Keratinocyte (primary cell): ENCODE data around the gene AIFM3. TPM values are rescaled to one million over a fixed set of nuclear protein-coding genes. Genes with fewer than 3 reads are reported as not detected.

Experiments used
- DNase-seq: peaks from one replicate; pipeline ENCODE4 v3.0.0-alpha.2; 2011; ENCODE audit warnings: low read depth, missing footprints, low spot score
- FAIRE-seq: peaks from 2 replicates; lab custom pipeline; 2011; peaks lifted over from hg19 to GRCh38; lab: Jason Lieb, UNC
- H2AFZ ChIP-seq: 2 replicates; pipeline ENCODE4 v1.6.0; 2012; ENCODE audit warnings: low read length, control low read depth, inconsistent platforms; ENCODE audit not compliant: control insufficient read depth
- H3K27ac ChIP-seq: 2 replicates; pipeline ENCODE4 v1.5.1; 2011; ENCODE audit warnings: low read length; ENCODE audit not compliant: control insufficient read depth, insufficient read depth
- H3K27me3 ChIP-seq: 3 replicates; pipeline ENCODE4 v1.6.0; 2011; ENCODE audit warnings: low read length; ENCODE audit not compliant: control insufficient read depth, insufficient read depth; ENCODE audit errors: extremely low read depth
- H3K36me3 ChIP-seq, 2 experiments: 2 replicates in 1 of 2; 3 replicates in 1 of 2; pipeline ENCODE4 v1.5.1; 2011; ENCODE audit warnings: low read length in 2 of 2, mild to moderate bottlenecking in 1 of 2; ENCODE audit not compliant: control insufficient read depth in 2 of 2, insufficient read depth in 2 of 2; ENCODE audit errors: extremely low read depth in 1 of 2
- H3K4me1 ChIP-seq: 3 replicates; pipeline ENCODE4 v1.5.1; 2011; ENCODE audit warnings: low read length; ENCODE audit not compliant: control insufficient read depth, insufficient read depth; ENCODE audit errors: extremely low read depth
- H3K4me2 ChIP-seq: 3 replicates; pipeline ENCODE4 v1.6.0; 2011; ENCODE audit warnings: low read depth, low read length; ENCODE audit not compliant: control insufficient read depth, insufficient read depth; ENCODE audit errors: extremely low read depth
- H3K4me3 ChIP-seq, 3 experiments: fragments of 200-600 bp in 1 of 3; sonication (generic) in 1 of 3; 2 replicates in 2 of 3; 3 replicates in 1 of 3; pipeline ENCODE4 v1.5.1; 2011 to 2016; ENCODE audit warnings: low read length in 3 of 3, mild to moderate bottlenecking in 3 of 3, control low read depth in 2 of 3, inconsistent platforms in 1 of 3, low read depth in 1 of 3, mixed read lengths in 1 of 3, mixed run types in 1 of 3, moderate library complexity in 1 of 3; ENCODE audit not compliant: control insufficient read depth in 2 of 3, insufficient read depth in 2 of 3; ENCODE audit errors: extremely low read depth in 1 of 3
- H3K79me2 ChIP-seq: 2 replicates; pipeline ENCODE4 v1.6.0; 2012; ENCODE audit warnings: low read length; ENCODE audit not compliant: control insufficient read depth, insufficient read depth
- H3K9ac ChIP-seq: 3 replicates; pipeline ENCODE4 v1.6.0; 2011; ENCODE audit warnings: low read length; ENCODE audit not compliant: control insufficient read depth, insufficient read depth; ENCODE audit errors: extremely low read depth
- H3K9me1 ChIP-seq: 3 replicates; pipeline ENCODE4 v1.6.0; 2011; ENCODE audit warnings: low read length; ENCODE audit not compliant: control insufficient read depth, insufficient read depth; ENCODE audit errors: extremely low read depth
- H3K9me3 ChIP-seq: 2 replicates; pipeline ENCODE4 v1.5.1; 2012; ENCODE audit warnings: low read depth, low read length; ENCODE audit not compliant: control insufficient read depth
- H4K20me1 ChIP-seq: 3 replicates; pipeline ENCODE4 v1.6.0; 2011; ENCODE audit warnings: low read length; ENCODE audit not compliant: control insufficient read depth, insufficient read depth; ENCODE audit errors: extremely low read depth
- CTCF ChIP-seq, 3 experiments: IDR thresholded peaks in 1 of 3; conservative IDR thresholded peaks in 1 of 3; optimal IDR thresholded peaks in 1 of 3; 2 replicates in 2 of 3; 3 replicates in 1 of 3; pipeline versions ENCODE3 to v1.5.1; 2011; ENCODE audit warnings: low read length in 3 of 3, mild to moderate bottlenecking in 3 of 3, moderate library complexity in 2 of 3, control low read depth in 1 of 3, inconsistent platforms in 1 of 3; ENCODE audit not compliant: insufficient read depth in 2 of 3; ENCODE audit errors: extremely low read depth in 1 of 3
- EZH2 ChIP-seq: IDR thresholded peaks from one replicate; pipeline ENCODE4 v1.6.1; 2012; ENCODE audit warnings: inconsistent platforms, mild to moderate bottlenecking, low read length, moderate library complexity
- dilution Hi-C: fragments of 300-500 bp; cut with MboI; formaldehyde crosslinking; loops from one replicate; pipeline ENCODE4 v1.7.0; 2020; ENCODE audit warnings: low sequenced_read_pairs; ENCODE audit not compliant: extremely low pct_ligation_motif_present
- polyA plus RNA-seq, 5 experiments: library from polyadenylated mRNA; depleted of rRNA in 3 of 5; stranded (reverse) in 3 of 5; stranded (forward) in 1 of 5; unstranded in 1 of 5; fragments of >200 nt; gene quantifications; 1 replicate in 1 of 5; 2 replicates in 3 of 5; 3 replicates in 1 of 5; pipeline versions ENCODE4 v1.2.1 to v1.2.3, GENCODE V29; 2011 to 2012; ENCODE audit warnings: missing spikeins in 2 of 5, low read depth in 1 of 5, low replicate concordance in 1 of 5

The AIFM3 gene
- polyA plus RNA-seq, 1 donor (not counting 4 experiments of a cell fraction or from before 2014, with no cell fraction given): 0.59 TPM

GRCh38 chr22:21000987-21001600, 34.0 kb downstream of the AIFM3 start:
- no peaks in the 10 kb centered on the region for H3K9me1 ChIP-seq
- peaks cover 14 to 18% of the 10 kb centered on the region in 2 experiments for H3K36me3 ChIP-seq
- H3K79me2 ChIP-seq: peaks cover 28% of the 10 kb centered on the region
- dilution Hi-C loops: no loop called here
- no peak for DNase-seq
- H3K4me1 ChIP-seq: peaks cover 20% of the 10 kb centered on the region
- H3K4me3 ChIP-seq: peak overlapping the region; percentile 83 to 91 (median 90)
- H3K9me3 ChIP-seq: no peaks in the 10 kb centered on the region
- peak overlapping the region; percentile 94 for H3K9ac ChIP-seq
- no peak for FAIRE-seq
- peak overlapping the region; percentile 84 for H2AFZ ChIP-seq
- H3K27ac ChIP-seq: peak overlapping the region; percentile 93
- H3K4me2 ChIP-seq: peak overlapping the region; percentile 99
- no peak for TF ChIP-seq CTCF (optimal IDR thresholded peaks at IDR 0.05 in 1 of 3, IDR thresholded peaks at IDR 0.05 in 1 of 3, conservative IDR thresholded peaks at IDR 0.05 in 1 of 3; ENCODE audit: extremely low read depth in 1 of 3, insufficient read depth in 2 of 3, low read length in 3 of 3)
- no peak for TF ChIP-seq EZH2
- no peaks in the 10 kb centered on the region for H4K20me1 ChIP-seq
- H3K27me3 ChIP-seq: no peaks in the 10 kb centered on the region

- H4K20me1 ChIP-seq: no peaks in the 10 kb centered on the region
- dilution Hi-C loops: no loop called here
- peak within 1 kb of the TSS; percentile 99 for H3K4me2 ChIP-seq
- no peaks in the 10 kb centered on the region for H3K27me3 ChIP-seq
- no peaks in the 10 kb centered on the region for H3K9me3 ChIP-seq
- H3K36me3 ChIP-seq: peaks cover 12 to 14% of the 10 kb centered on the region in 2 experiments
- no peaks in the 10 kb centered on the region for H3K9me1 ChIP-seq
- peak within 1 kb of the TSS; percentile 83 to 91 (median 90) for H3K4me3 ChIP-seq
- H3K9ac ChIP-seq: peak within 1 kb of the TSS; percentile 94
- FAIRE-seq (no peak), DNase-seq (peak; percentile 84)
- no peak for TF ChIP-seq EZH2
- TF ChIP-seq CTCF (optimal IDR thresholded peaks at IDR 0.05 in 1 of 3, IDR thresholded peaks at IDR 0.05 in 1 of 3, conservative IDR thresholded peaks at IDR 0.05 in 1 of 3; ENCODE audit: extremely low read depth in 1 of 3, insufficient read depth in 2 of 3, low read length in 3 of 3): no peak
- H3K79me2 ChIP-seq: peaks cover 28% of the 10 kb centered on the region
- peaks cover 20% of the 10 kb centered on the region for H3K4me1 ChIP-seq
- H2AFZ ChIP-seq: peak within 1 kb of the TSS; percentile 84
- peak within 1 kb of the TSS; percentile 93 for H3K27ac ChIP-seq
Observed at GRCh38 chr22:21001601-21002325, 34.7 kb downstream of the AIFM3 start, which contains the start of gene THAP7. Gene THAP7 (minus strand): TSS chr22:21002118. CDS start chr22:21001911, 207 bp downstream.
